Neural cell (in vitro differentiated cells): ENCODE data around the gene PTPRN2. TPM values are rescaled to one million over a fixed set of nuclear protein-coding genes. Genes with fewer than 3 reads are reported as not detected.

ENCODE experiments used
- H2AFZ ChIP-seq: fragments of 200-600, 300-800 bp; sonication (generic), shearing (Covaris generic); 2 replicates; pipeline ENCODE4 v1.6.0; 2014; ENCODE audit warnings: low read depth, mild to moderate bottlenecking, antibody characterized with exemption, low read length, moderate library complexity
- H3F3A ChIP-seq: fragments of 200-600 bp; shearing (Covaris generic); 2 replicates; pipeline ENCODE4 v1.6.1; 2016; ENCODE audit warnings: mild to moderate bottlenecking, moderate library complexity, mixed read lengths, antibody characterized with exemption, low read length; ENCODE audit not compliant: insufficient read depth, poor library complexity, severe bottlenecking
- H3K27ac ChIP-seq: fragments of 200-600, 300-800 bp; sonication (generic), shearing (Covaris generic); 2 replicates; pipeline ENCODE4 v1.5.1; 2014; ENCODE audit warnings: mild to moderate bottlenecking, low read length, moderate library complexity
- H3K27me3 ChIP-seq: fragments of 300-800, 200-600 bp; sonication (generic), shearing (Covaris generic); 2 replicates; pipeline ENCODE4 v1.6.0; 2014; ENCODE audit warnings: mild to moderate bottlenecking, low read depth, low read length, moderate library complexity; ENCODE audit not compliant: insufficient read depth
- H3K36me3 ChIP-seq: fragments of 300-800, 200-600 bp; sonication (generic), shearing (Covaris generic); 2 replicates; pipeline ENCODE4 v1.5.1; 2014; ENCODE audit warnings: mild to moderate bottlenecking, antibody characterized with exemption, low read length, moderate library complexity; ENCODE audit not compliant: insufficient read depth
- H3K4me2 ChIP-seq: fragments of 300-800, 200-600 bp; sonication (generic), shearing (Covaris generic); 2 replicates; pipeline ENCODE4 v1.6.0; 2014; ENCODE audit warnings: mild to moderate bottlenecking, low read length
- H3K4me3 ChIP-seq: fragments of 300-800, 200-600 bp; sonication (generic), shearing (Covaris generic); 2 replicates; pipeline ENCODE4 v1.5.1; 2014; ENCODE audit warnings: mild to moderate bottlenecking, low read length, moderate library complexity
- H3K79me2 ChIP-seq: fragments of 200-600 bp; shearing (Covaris generic); replicated peaks from 2 replicates; pipeline ENCODE4 v1.6.0; 2014; ENCODE audit warnings: mild to moderate bottlenecking, low read length, moderate library complexity; ENCODE audit not compliant: insufficient read depth
- H3K9ac ChIP-seq: fragments of 300-800, 200-600 bp; sonication (generic), shearing (Covaris generic); 2 replicates; pipeline ENCODE4 v1.6.1; 2016; ENCODE audit warnings: mild to moderate bottlenecking, low read length, mixed read lengths
- H3K9me2 ChIP-seq: fragments of 200-600 bp; shearing (Covaris generic); 2 replicates; pipeline ENCODE4 v1.6.1; 2016; ENCODE audit warnings: mild to moderate bottlenecking, low read length, mixed read lengths; ENCODE audit not compliant: insufficient read depth
- H3K9me3 ChIP-seq: fragments of 200-600, 300-800 bp; sonication (generic), shearing (Covaris generic); 2 replicates; pipeline ENCODE4 v1.6.1; 2016; ENCODE audit warnings: mild to moderate bottlenecking, mixed run types, low read length, moderate library complexity, mixed read lengths
- H4K20me1 ChIP-seq: fragments of 200-600 bp; shearing (Covaris generic); 2 replicates; pipeline ENCODE4 v1.6.1; 2016; ENCODE audit warnings: mild to moderate bottlenecking, mixed run types; ENCODE audit not compliant: insufficient read depth
- EP300 ChIP-seq: fragments of 450-650 bp; conservative IDR thresholded peaks from 2 replicates; pipeline ENCODE4 v1.6.1; 2014; ENCODE audit warnings: antibody characterized with exemption, mild to moderate bottlenecking, moderate library complexity; ENCODE audit not compliant: poor library complexity, severe bottlenecking
- EZH2 ChIP-seq: fragments of 200-600, 300-800 bp; shearing (Covaris generic), sonication (generic); IDR thresholded peaks from 2 replicates; pipeline ENCODE4 v1.6.1; 2014; ENCODE audit warnings: antibody characterized with exemption, low read length, borderline replicate concordance, mild to moderate bottlenecking; ENCODE audit not compliant: insufficient read depth, poor library complexity, severe bottlenecking
- MXI1 ChIP-seq: fragments of 450-650 bp; conservative IDR thresholded peaks from 2 replicates; pipeline ENCODE4 v1.6.1; 2014; ENCODE audit warnings: antibody characterized with exemption, mild to moderate bottlenecking; ENCODE audit not compliant: poor library complexity, severe bottlenecking
- POLR2AphosphoS5 ChIP-seq: IDR thresholded peaks from 2 replicates; pipeline ENCODE4 v1.6.1; 2012
- RAD21 ChIP-seq: fragments of 450-650 bp; conservative IDR thresholded peaks from 2 replicates; pipeline ENCODE4 v1.6.1; 2014; ENCODE audit warnings: antibody characterized with exemption, mild to moderate bottlenecking, moderate library complexity
- SMC3 ChIP-seq: fragments of 450-650 bp; conservative IDR thresholded peaks from 2 replicates; pipeline ENCODE4 v1.6.1; 2014; ENCODE audit warnings: antibody characterized with exemption, mild to moderate bottlenecking, moderate library complexity; ENCODE audit not compliant: poor library complexity
- TAF1 ChIP-seq: IDR thresholded peaks from 2 replicates; pipeline ENCODE4 v1.6.1; 2012; ENCODE audit warnings: low read depth
- polyA plus RNA-seq: library from polyadenylated mRNA; depleted of rRNA; stranded (reverse); fragments of >200 nt; gene quantifications from 2 replicates; pipeline ENCODE4 v1.2.3, GENCODE V29; 2014
- TF ChIP-seq, protein P1 (sequence below): IDR thresholded peaks from 2 replicates; pipeline ENCODE4 v1.6.1; 2012; ENCODE audit warnings: borderline replicate concordance
- TF ChIP-seq, protein P2 (sequence below): fragments of 450-650 bp; IDR thresholded peaks from 2 replicates; pipeline ENCODE4 v1.5.1; 2014; ENCODE audit warnings: antibody characterized with exemption, mild to moderate bottlenecking, moderate library complexity; ENCODE audit not compliant: poor library complexity, severe bottlenecking

Gene PTPRN2
- polyA plus RNA-seq, 1 donor from 2014 or later = 31.0 TPM

DNA sequence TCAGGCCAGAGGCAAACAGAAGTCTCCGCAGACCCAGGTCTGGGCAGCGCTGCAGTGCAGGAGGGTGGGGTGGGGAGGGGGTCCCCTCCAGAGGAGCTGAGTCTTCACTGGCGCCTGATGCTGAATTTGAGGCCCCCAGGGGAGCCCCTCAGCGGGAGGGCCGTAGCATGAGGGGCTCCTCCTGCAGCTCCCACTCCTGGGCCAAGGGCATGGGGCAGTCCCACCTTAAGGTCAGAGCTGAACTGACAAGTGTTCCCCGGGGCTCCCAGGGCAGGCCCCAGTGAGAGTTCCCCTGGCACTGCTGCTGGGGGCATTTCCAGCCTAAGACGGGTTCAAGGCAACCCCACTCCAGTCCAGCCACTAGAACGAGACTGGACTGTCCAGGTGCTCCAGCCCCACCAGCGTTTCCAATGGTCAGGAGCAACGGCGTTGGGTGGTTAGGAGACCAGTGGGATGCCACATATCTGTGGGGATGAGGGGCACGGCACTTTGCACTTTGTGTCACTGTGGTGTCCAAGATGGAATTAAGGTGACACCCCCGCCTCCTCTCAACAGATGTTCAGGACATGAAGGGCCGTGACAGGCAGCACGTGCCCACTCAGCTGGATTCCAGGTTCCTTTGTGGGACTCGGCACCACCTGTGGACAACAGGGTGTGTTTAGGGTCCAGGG is 139.1 kb downstream of the PTPRN2 start:
- Histone ChIP-seq H4K20me1 (no peaks in the 10 kb centered on the region), H3K9me2 (no peaks in the 10 kb centered on the region), H3K9me3 (no peaks in the 10 kb centered on the region), H3K27ac (no peak overlapping the region), H3K4me3 (no peak overlapping the region), H3F3A (no peaks in the 10 kb centered on the region), H3K79me2 (no peaks in the 10 kb centered on the region), H3K36me3 (no peaks in the 10 kb centered on the region), H3K27me3 (no peaks in the 10 kb centered on the region), H3K9ac (no peak overlapping the region), H2AFZ (no peak overlapping the region), H3K4me2 (no peak overlapping the region)
- TF ChIP-seq, protein P1, sequence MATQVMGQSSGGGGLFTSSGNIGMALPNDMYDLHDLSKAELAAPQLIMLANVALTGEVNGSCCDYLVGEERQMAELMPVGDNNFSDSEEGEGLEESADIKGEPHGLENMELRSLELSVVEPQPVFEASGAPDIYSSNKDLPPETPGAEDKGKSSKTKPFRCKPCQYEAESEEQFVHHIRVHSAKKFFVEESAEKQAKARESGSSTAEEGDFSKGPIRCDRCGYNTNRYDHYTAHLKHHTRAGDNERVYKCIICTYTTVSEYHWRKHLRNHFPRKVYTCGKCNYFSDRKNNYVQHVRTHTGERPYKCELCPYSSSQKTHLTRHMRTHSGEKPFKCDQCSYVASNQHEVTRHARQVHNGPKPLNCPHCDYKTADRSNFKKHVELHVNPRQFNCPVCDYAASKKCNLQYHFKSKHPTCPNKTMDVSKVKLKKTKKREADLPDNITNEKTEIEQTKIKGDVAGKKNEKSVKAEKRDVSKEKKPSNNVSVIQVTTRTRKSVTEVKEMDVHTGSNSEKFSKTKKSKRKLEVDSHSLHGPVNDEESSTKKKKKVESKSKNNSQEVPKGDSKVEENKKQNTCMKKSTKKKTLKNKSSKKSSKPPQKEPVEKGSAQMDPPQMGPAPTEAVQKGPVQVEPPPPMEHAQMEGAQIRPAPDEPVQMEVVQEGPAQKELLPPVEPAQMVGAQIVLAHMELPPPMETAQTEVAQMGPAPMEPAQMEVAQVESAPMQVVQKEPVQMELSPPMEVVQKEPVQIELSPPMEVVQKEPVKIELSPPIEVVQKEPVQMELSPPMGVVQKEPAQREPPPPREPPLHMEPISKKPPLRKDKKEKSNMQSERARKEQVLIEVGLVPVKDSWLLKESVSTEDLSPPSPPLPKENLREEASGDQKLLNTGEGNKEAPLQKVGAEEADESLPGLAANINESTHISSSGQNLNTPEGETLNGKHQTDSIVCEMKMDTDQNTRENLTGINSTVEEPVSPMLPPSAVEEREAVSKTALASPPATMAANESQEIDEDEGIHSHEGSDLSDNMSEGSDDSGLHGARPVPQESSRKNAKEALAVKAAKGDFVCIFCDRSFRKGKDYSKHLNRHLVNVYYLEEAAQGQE = no peak
- TF ChIP-seq SMC3 = no peak
- TF ChIP-seq RAD21 = no peak
- TF ChIP-seq POLR2AphosphoS5 = no peak
- no peak for TF ChIP-seq MXI1
- TF ChIP-seq TAF1 = no peak
- TF ChIP-seq, protein P2, sequence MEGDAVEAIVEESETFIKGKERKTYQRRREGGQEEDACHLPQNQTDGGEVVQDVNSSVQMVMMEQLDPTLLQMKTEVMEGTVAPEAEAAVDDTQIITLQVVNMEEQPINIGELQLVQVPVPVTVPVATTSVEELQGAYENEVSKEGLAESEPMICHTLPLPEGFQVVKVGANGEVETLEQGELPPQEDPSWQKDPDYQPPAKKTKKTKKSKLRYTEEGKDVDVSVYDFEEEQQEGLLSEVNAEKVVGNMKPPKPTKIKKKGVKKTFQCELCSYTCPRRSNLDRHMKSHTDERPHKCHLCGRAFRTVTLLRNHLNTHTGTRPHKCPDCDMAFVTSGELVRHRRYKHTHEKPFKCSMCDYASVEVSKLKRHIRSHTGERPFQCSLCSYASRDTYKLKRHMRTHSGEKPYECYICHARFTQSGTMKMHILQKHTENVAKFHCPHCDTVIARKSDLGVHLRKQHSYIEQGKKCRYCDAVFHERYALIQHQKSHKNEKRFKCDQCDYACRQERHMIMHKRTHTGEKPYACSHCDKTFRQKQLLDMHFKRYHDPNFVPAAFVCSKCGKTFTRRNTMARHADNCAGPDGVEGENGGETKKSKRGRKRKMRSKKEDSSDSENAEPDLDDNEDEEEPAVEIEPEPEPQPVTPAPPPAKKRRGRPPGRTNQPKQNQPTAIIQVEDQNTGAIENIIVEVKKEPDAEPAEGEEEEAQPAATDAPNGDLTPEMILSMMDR = no peak
- TF ChIP-seq EP300 = no peak
- TF ChIP-seq EZH2 = no peak

DNA sequence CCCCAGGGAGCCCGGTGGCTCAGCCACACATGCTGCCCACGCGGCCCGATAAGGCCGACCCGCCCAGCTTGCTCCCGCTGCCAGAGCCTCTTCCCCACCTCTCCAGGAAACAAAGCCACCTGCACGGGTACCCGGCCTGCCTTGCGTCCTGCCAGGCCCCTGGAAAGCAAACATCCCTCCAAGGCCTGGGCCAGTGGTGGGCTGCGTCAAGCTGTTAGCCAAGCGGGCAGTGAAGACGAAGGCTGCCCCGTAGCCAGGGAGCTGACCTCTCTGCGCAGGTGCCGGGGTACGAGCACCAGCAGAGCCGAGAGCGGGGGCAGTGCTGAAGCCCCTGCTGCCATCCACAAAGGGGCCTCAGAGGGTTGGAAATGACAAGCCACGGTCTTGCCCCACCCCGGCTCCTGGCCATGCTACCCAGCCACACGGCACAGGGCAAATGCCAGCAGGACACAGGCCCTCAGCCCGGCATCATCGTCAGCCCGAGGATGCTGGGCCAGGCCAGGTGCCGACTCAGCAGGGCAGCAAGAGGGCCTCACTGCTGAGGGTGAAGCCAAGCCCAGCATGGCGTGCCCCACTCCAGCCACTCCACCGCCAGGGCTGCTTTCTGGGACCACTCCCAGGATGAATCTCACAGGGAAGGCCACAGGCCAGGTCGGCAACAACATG is 140.0 kb downstream of the PTPRN2 start:
- H3K4me2 ChIP-seq = no peak overlapping the region
- TF ChIP-seq EZH2 = no peak
- TF ChIP-seq, protein P1 = no peak
- TF ChIP-seq RAD21 = no peak
- no peak for TF ChIP-seq TAF1
- TF ChIP-seq MXI1 = no peak
- TF ChIP-seq, protein P2 = no peak
- TF ChIP-seq EP300 = no peak
- no peak for TF ChIP-seq POLR2AphosphoS5
- TF ChIP-seq SMC3 = no peak
- no peak overlapping the region for H3K9ac ChIP-seq
- H3K9me3 ChIP-seq = no peaks in the 10 kb centered on the region
- no peaks in the 10 kb centered on the region for H3K27me3 ChIP-seq
- no peak overlapping the region for H2AFZ ChIP-seq
- no peaks in the 10 kb centered on the region for H4K20me1 ChIP-seq
- H3K36me3 ChIP-seq = no peaks in the 10 kb centered on the region
- no peaks in the 10 kb centered on the region for H3K9me2 ChIP-seq
- no peak overlapping the region for H3K27ac ChIP-seq
- no peaks in the 10 kb centered on the region for H3K79me2 ChIP-seq
- H3F3A ChIP-seq = no peaks in the 10 kb centered on the region
- H3K4me3 ChIP-seq = no peak overlapping the region
